BLaER1 (cell line): Measurements from ENCODE around the gene ICA1.
"Not testable (repeated sequence)": the region's sequence is repeated elsewhere in the genome, so short reads cannot be mapped to it uniquely, and the experiment has no call there.

Source experiments
- H3K27ac ChIP-seq: shearing (Covaris generic); formaldehyde crosslinking; 2 replicates; pipeline ENCODE4 v1.8.1; 2022
- H3K27me3 ChIP-seq: shearing (Covaris generic); formaldehyde crosslinking; 2 replicates; pipeline ENCODE4 v1.8.1; 2022
- H3K36me3 ChIP-seq: shearing (Covaris generic); formaldehyde crosslinking; 2 replicates; pipeline ENCODE4 v1.8.1; 2022
- H3K4me1 ChIP-seq: shearing (Covaris generic); formaldehyde crosslinking; 2 replicates; pipeline ENCODE4 v1.8.1; 2022
- H3K4me2 ChIP-seq: shearing (Covaris generic); formaldehyde crosslinking; 2 replicates; pipeline ENCODE4 v1.8.1; 2022
- H3K4me3 ChIP-seq: shearing (Covaris generic); formaldehyde crosslinking; 2 replicates; pipeline ENCODE4 v1.8.1; 2022
- H3K9ac ChIP-seq: shearing (Covaris generic); formaldehyde crosslinking; 2 replicates; pipeline ENCODE4 v1.8.1; 2022
- H3K9me3 ChIP-seq: shearing (Covaris generic); formaldehyde crosslinking; 2 replicates; pipeline ENCODE4 v1.8.1; 2022
- H4K20me1 ChIP-seq: shearing (Covaris generic); formaldehyde crosslinking; 2 replicates; pipeline ENCODE4 v1.8.1; 2022
- Cebpa-rat ChIP-seq: shearing (Covaris generic); IDR thresholded peaks from 2 replicates; pipeline ENCODE4 v1.8.1; 2022

Gene ICA1

DNA sequence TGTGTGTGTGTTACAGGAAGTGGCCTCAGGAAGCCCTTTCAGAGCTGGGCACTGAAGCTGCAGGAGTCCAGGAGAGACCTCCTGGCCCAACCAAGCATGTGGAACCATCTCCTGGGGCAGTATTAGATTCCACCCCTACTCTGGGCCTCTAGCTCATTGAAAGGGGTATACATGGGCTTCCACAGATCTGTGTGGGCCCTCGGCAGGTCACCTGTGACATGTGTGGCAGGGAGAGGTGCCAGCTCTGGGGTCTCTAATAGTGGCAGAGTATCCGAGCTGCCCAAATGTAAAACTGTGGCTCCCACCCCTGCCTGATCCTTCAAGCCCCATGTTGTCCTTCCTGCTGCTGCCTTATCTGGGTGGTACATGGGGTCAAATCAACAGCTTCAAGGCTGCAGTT is 149.3 kb downstream of the ICA1 start:
- Histone ChIP-seq H3K9me3 (peaks cover 23% of the 10 kb centered on the region), H3K4me2 (no peak overlapping the region), H3K4me1 (peaks cover 41% of the 10 kb centered on the region), H3K9ac (no peak overlapping the region), H4K20me1 (no peaks in the 10 kb centered on the region), H3K4me3 (no peak overlapping the region), H3K36me3 (no peaks in the 10 kb centered on the region), H3K27ac (no peak overlapping the region), H3K27me3 (no peaks in the 10 kb centered on the region)
- no peak for TF ChIP-seq Cebpa-rat

DNA sequence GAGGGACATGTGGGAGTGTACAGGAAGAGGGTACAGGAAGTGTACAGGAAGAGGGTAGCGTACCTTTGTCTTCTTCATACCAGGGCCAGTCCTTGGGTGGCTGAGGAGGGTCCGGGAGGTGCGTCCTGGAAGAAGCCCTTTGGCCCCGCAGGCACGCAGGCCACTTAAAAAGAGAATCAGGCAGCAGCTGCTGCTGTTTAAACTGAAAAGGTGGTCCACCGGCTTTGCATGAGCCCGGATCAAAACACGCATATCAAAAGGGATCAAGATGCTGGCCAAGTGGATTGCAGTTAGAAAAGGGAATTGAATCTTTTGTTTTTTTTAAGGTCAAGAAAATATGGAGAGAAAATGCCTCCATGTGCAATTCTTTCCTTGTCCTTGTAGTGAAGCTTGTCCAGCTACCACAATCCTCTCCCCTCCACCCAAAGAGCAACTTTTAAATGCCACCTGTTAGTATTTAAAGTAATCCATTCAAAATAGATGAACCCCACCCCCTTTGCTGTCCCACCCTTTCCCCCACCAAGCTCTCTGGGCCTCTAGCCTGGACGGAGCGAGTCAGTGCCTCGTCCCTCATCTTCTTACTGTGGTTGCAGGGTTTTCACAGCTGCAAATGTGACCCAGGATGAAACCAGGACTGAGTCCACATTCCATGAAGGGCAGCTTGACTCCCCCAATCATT is 150.5 kb downstream of the ICA1 start:
- Histone ChIP-seq H3K4me2 (no peak overlapping the region), H3K4me3 (no peak overlapping the region)
- TF ChIP-seq Cebpa-rat = no peak

DNA sequence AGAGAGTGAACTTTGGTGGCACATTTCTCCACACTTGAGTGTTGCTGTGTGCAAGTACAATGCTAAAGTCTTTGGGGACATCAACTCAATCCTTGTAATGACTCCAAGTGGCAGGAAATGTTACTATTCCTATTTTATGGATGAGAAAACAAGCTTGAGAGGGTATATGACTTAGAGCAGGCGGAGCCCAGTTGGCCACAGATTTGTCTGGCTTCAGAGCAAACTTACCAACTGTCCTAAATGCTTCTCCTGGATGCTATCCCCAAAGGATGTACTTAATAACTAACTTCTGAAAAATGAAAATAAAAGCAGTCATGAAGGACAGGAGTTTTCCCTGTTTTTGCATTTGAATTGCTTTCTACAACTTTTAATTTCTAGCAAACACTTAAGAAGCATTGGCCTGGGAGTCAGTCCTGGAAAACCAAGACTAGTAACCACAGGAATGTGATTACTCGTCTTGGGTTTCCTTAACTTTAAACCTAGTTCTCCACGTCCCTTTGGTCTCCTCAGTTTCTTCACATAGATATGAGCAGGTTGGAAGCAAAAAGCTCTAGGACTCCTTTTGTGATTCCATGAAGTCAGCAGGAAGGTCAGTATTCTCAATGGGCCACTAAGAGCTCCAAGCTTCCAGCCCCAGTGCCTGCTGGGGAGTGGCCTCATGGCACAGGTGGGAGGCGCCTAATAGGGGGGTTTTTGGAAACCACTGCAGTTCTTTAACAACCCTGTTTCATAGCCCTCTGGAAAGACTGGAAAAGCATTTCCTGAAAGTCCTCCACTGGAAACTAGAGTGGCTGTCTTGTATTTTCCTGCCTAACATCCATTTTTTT is 152.6 kb downstream of the ICA1 start:
- no peaks in the 10 kb centered on the region for H3K36me3 ChIP-seq
- H3K27ac ChIP-seq = no peak overlapping the region
- peaks cover 13% of the 10 kb centered on the region for H3K4me1 ChIP-seq
- H4K20me1 ChIP-seq = no peaks in the 10 kb centered on the region
- H3K9ac ChIP-seq = no peak overlapping the region
- H3K27me3 ChIP-seq = no peaks in the 10 kb centered on the region
- no peak overlapping the region for H3K4me2 ChIP-seq
- H3K9me3 ChIP-seq = peaks cover 23% of the 10 kb centered on the region
- TF ChIP-seq Cebpa-rat = no peak
- no peak overlapping the region for H3K4me3 ChIP-seq

More for the DNA sequence above, 150.5 kb downstream of the ICA1 start:
- Histone ChIP-seq H4K20me1 (no peaks in the 10 kb centered on the region), H3K36me3 (no peaks in the 10 kb centered on the region), H3K9ac (no peak overlapping the region), H3K4me1 (peaks cover 34% of the 10 kb centered on the region), H3K27ac (no peak overlapping the region), H3K27me3 (no peaks in the 10 kb centered on the region), H3K9me3 (peaks cover 23% of the 10 kb centered on the region)

GRCh38 chr7:8105449-8106095 is 156.4 kb downstream of the ICA1 start:
- Histone ChIP-seq H3K4me1 (no peaks in the 10 kb centered on the region), H3K4me3 (no peak overlapping the region), H3K9ac (no peak overlapping the region), H3K9me3 (peaks cover 7% of the 10 kb centered on the region; the same call in 1 of the 2 replicates), H4K20me1 (no peaks in the 10 kb centered on the region), H3K4me2 (no peak overlapping the region), H3K36me3 (no peaks in the 10 kb centered on the region), H3K27me3 (no peaks in the 10 kb centered on the region), H3K27ac (no peak overlapping the region)
- no peak for TF ChIP-seq Cebpa-rat

DNA sequence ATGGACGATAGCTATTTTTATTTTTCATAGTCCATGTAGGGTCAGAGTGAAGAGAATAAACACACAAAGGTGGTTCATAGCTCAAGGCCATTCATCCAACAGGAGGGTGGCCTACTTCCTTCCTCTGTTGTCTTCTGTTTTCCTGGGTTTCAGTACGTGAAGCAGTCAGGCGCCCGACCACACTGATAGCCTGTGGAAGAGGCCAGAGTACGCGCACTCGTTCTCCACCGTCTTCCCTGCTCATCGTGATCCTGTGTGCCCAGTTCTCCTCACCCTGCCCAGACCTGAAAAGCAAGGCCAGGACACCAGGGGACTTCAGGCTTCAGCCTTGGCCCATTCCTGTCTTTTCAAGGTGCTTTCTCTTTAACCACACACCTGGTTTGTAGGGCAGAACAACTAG is 158.7 kb downstream of the ICA1 start:
- H3K4me3 ChIP-seq = no peak overlapping the region
- H3K9ac ChIP-seq = no peak overlapping the region
- H3K27ac ChIP-seq = no peak overlapping the region
- no peaks in the 10 kb centered on the region for H3K4me1 ChIP-seq
- no peak overlapping the region for H3K4me2 ChIP-seq
- H3K27me3 ChIP-seq = no peaks in the 10 kb centered on the region
- TF ChIP-seq Cebpa-rat = no peak
- no peaks in the 10 kb centered on the region for H4K20me1 ChIP-seq
- H3K36me3 ChIP-seq = no peaks in the 10 kb centered on the region
- peaks cover 7% of the 10 kb centered on the region; the same call in 1 of the 2 replicates for H3K9me3 ChIP-seq

DNA sequence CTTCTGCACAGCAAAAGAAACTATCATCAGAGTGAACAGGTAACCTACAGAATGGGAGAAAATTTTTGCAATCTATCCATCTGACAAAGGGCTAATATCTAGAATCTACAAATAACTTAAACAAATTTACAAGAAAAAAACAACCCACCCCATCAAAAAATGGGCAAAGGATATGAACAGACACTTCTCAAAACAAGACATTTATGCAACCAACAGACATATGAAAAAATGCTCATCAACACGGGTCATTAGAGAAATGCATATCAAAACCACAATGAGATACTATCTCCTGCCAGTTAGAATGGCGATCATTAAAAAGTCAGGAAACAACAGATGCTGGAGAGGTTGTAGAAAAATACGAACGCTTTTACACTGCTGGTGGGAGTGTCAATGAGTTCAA is 160.7 kb downstream of the ICA1 start:
- H3K4me1 ChIP-seq, H3K27me3 ChIP-seq, H3K4me3 ChIP-seq, H3K9me3 ChIP-seq, H3K9ac ChIP-seq, H4K20me1 ChIP-seq, H3K4me2 ChIP-seq, H3K36me3 ChIP-seq, H3K27ac ChIP-seq: not testable (repeated sequence)

GRCh38 chr7:8094164-8095140 is 167.5 kb downstream of the ICA1 start:
- Histone ChIP-seq H3K4me1 (no peaks in the 10 kb centered on the region), H3K9me3 (no peaks in the 10 kb centered on the region; the same call in 1 of the 2 replicates), H3K4me3 (no peak overlapping the region), H3K27ac (no peak overlapping the region), H3K36me3 (0 out of 2 replicates have a peak, but pooled peaks cover 6% of the 10 kb centered on the region), H3K27me3 (no peaks in the 10 kb centered on the region), H4K20me1 (no peaks in the 10 kb centered on the region), H3K4me2 (no peak overlapping the region), H3K9ac (no peak overlapping the region)
- no peak for TF ChIP-seq Cebpa-rat

GRCh38 chr7:8092140-8092539 is 169.8 kb downstream of the ICA1 start:
- H3K27ac ChIP-seq = no peak overlapping the region
- H4K20me1 ChIP-seq = no peaks in the 10 kb centered on the region
- no peak overlapping the region for H3K4me3 ChIP-seq
- no peak for TF ChIP-seq Cebpa-rat
- no peaks in the 10 kb centered on the region for H3K27me3 ChIP-seq
- H3K36me3 ChIP-seq = peaks cover 6% of the 10 kb centered on the region; the same call in 1 of the 2 replicates
- no peaks in the 10 kb centered on the region; the same call in 1 of the 2 replicates for H3K9me3 ChIP-seq
- no peaks in the 10 kb centered on the region for H3K4me1 ChIP-seq
- no peak overlapping the region for H3K9ac ChIP-seq
- H3K4me2 ChIP-seq = no peak overlapping the region

GRCh38 chr7:8089036-8089780 is 172.8 kb downstream of the ICA1 start:
- H3K4me2 ChIP-seq = no peak overlapping the region
- H3K4me3 ChIP-seq = no peak overlapping the region
- H4K20me1 ChIP-seq = no peaks in the 10 kb centered on the region
- H3K27me3 ChIP-seq = no peaks in the 10 kb centered on the region
- TF ChIP-seq Cebpa-rat = no peak
- no peaks in the 10 kb centered on the region for H3K4me1 ChIP-seq
- no peaks in the 10 kb centered on the region for H3K9me3 ChIP-seq
- H3K36me3 ChIP-seq = peaks cover 25% of the 10 kb centered on the region
- no peak overlapping the region for H3K27ac ChIP-seq
- H3K9ac ChIP-seq = no peak overlapping the region
